DOHH2 (cell line): ENCODE measurements around the gene LSP1.

Source experiments
- EZH2phosphoT487 ChIP-seq: fragments of 200-600 bp; sonication (generic); IDR thresholded peaks from 2 replicates; pipeline ENCODE4 v1.6.1; 2017; ENCODE audit warnings: borderline replicate concordance, mild to moderate bottlenecking, antibody characterized with exemption, low read length, moderate library complexity, mixed read lengths
- TF ChIP-seq, protein P1 (sequence below): fragments of 200-600 bp; sonication (generic); IDR thresholded peaks from one replicate; pipeline ENCODE4 v1.5.1; 2014; ENCODE audit warnings: antibody characterized with exemption, mild to moderate bottlenecking, low read depth, low read length; ENCODE audit not compliant: poor library complexity, severe bottlenecking

DNA sequence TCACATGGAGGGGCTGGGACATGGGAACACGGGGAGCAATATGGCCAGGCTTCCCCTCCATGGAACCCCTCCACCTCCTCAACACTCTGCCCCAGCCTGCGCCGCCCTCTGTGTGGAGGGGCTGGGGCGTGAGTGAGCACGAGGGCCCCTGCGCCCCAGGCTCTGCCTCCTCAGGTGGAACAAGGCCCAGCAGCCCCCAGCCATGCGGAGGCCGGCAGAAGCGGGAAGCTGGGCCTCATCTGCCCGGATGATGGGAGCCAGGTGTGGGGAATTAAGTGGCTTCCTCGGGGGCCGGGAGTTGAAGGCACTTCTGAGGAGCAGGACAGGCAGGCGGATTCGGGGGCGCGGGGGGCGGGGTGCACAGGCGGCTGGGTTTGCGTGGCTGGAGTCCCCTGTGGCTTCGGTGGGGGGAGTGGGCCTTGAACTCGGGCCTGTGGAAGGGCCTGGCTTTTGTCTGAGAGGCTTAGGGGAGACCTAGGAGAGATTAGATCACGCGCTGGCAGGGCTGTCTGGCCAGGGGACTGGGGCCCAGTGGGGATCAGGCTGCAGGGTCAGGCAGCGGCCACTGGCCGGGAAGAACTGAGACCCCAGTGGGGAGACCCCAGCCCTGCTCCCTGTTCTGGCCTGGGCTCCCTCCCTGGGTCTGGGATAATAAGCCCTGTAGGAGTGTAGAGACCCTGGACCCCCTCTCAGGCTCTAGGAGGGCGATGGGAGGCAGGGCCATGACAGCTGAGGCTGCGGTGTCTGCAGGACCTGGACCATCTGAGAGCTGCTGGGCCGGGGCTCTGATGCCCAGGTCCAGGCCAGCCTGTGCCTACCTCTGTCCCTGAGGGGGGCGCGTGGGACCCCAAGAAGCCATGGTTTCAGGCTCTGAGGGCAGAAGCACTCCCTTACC is 25.5 kb downstream of the LSP1 start:
- TF ChIP-seq, protein P1, sequence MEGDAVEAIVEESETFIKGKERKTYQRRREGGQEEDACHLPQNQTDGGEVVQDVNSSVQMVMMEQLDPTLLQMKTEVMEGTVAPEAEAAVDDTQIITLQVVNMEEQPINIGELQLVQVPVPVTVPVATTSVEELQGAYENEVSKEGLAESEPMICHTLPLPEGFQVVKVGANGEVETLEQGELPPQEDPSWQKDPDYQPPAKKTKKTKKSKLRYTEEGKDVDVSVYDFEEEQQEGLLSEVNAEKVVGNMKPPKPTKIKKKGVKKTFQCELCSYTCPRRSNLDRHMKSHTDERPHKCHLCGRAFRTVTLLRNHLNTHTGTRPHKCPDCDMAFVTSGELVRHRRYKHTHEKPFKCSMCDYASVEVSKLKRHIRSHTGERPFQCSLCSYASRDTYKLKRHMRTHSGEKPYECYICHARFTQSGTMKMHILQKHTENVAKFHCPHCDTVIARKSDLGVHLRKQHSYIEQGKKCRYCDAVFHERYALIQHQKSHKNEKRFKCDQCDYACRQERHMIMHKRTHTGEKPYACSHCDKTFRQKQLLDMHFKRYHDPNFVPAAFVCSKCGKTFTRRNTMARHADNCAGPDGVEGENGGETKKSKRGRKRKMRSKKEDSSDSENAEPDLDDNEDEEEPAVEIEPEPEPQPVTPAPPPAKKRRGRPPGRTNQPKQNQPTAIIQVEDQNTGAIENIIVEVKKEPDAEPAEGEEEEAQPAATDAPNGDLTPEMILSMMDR = no peak
- TF ChIP-seq EZH2phosphoT487 = no peak
